Measurements from ENCODE around the gene MRAS.
"Not testable (repeated sequence)": the region's sequence is repeated elsewhere in the genome, so short reads cannot be mapped to it uniquely, and the experiment has no call there.

The MRAS gene

DNA sequence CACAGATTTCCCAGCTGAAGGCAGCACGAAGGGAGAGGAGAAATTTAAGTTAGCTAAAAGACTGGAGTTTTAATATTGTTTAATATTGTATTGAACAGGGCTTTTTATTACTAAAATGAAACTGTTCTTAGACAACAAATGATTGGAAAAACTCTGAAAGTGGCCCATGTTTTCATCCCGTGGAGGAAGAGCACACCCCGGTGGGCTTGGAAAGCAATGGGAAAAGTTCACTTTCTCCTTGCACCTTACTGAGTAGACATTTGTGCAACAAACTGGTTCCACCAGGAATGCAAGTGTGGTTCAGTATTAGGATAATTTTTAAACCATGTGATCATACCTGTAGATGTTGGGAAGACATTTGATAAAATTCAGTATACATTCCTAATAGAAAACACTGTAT lies 77.8 kb downstream of the MRAS start:
- DNase-seq, result no peak

DNA sequence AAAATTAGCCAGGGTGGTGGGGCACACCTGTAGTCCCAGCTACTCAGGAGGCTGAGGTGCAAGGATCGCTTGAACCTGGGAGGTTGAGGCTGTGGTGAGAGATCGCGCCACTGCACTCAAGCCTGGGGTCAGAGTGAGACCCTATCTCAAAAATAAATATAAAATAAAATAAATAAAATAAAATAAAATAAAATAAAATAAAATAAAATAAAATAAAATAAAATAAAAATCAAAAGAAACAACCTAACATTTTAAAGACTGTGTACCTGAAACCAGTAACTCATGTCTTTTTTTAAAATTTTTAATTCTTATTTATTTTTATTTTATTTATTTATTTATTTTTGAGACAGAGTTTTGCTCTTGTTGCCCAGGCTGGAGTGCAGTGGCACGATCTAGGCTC lies 78.4 kb downstream of the MRAS start:
- not testable (repeated sequence) for DNase-seq

DNA sequence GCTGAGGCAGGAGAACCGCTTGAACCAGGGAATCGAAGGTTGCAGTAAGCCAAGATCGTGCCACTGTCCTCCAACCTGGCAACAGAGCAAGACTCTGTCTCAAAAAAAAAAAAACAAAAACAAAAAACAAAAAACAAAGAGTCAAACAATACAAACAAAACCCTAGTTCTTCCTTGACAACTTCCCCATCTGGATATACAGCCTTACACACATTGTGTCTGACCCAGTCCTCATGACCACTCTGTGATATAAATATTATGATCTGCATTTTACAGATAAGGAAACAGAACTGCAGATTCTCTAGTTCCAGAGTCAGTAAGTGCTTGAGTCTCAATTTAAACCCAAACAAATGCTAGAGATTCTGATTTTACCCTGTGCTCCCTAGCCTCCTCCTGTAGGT lies 81.3 kb downstream of the MRAS start:
- no peak for DNase-seq

DNA sequence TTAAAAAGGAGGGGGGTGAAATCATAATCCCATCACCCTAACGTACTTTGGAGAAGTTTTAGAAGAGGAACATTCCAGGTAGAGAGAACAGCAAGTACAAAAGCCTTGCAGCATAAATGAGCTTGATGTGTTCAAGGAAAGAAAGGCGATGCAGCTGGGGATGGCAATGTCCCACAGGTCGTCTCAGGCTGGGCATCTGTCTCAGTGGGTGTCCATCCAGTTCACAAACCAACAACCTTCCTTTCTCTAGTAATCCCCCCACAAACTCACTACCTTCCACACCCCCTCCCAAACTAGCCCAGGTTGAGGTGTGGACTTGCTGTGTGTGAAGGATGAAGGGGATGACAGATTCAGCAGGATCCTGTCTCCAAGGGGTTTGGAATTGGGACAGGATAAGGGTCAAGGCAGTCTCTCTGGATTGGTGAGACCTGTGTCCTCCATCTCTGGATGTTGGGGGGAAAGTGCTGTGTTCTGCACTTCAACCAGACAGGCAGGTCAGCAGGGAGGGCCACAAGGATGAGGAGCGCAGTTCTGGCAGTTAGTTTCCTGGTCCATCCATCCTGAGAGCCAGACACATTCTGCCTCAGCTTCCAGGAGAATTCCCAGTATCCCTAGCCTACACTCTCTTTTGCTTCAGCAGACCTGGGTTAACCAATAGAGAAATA lies 84.3 kb downstream of the MRAS start:
- DNase-seq, result no peak

DNA sequence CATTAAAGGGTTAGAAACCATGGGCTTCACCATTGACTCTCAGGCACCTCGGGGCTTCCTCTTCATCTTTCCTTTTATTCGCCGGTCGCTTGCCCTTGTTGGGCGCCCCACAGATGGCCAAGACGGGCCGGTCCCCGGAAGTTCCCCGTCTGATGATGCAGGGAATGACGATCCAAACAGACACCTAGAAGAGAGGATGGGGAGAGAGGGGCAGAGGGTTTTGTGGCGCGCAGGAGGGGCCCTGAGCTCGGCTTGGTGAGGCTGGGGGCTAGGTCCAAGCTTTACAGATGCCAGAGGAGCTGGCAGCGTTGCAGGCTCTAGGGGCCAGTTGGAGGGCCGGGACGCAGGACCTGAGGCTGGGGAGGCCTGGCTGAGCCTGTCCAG lies 85.5 kb downstream of the MRAS start:
- no peak for DNase-seq

DNA sequence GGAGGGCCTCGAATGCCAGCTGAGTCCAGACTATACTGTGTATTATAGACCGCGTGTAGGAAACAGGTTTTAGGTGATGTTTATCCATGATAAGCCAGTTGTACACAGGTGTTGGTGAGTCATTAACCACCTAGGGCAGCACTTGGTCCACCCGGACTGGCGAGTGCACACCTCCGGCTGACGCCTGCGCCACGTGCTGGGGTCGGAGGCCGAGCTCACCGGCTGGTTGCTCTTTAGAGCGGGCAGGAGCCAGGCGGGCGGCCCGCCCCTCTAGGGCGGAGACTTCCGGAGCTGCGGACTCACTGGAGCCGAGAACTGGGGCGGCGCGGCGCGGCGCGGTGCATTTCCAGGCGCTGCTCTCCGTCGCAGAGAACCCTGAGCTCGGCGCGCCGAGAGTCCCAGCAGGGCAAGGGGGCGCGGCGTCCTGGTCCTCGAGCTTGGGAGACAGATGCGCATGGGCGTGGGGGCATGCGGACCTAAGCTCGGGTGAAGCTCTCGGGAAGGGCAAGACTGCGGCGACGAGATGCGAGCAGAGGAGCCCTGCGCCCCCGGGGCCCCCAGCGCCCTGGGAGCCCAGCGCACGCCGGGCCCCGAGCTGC lies 86.0 kb downstream of the MRAS start, which contains the start of gene ESYT3:
ESYT3 (plus strand) TSS at position 341 of the 599 bp plus-strand sequence; CDS start at position 524, 183 bp downstream.
- peak in 1 of 2 donors; percentile 26 for DNase-seq

DNA sequence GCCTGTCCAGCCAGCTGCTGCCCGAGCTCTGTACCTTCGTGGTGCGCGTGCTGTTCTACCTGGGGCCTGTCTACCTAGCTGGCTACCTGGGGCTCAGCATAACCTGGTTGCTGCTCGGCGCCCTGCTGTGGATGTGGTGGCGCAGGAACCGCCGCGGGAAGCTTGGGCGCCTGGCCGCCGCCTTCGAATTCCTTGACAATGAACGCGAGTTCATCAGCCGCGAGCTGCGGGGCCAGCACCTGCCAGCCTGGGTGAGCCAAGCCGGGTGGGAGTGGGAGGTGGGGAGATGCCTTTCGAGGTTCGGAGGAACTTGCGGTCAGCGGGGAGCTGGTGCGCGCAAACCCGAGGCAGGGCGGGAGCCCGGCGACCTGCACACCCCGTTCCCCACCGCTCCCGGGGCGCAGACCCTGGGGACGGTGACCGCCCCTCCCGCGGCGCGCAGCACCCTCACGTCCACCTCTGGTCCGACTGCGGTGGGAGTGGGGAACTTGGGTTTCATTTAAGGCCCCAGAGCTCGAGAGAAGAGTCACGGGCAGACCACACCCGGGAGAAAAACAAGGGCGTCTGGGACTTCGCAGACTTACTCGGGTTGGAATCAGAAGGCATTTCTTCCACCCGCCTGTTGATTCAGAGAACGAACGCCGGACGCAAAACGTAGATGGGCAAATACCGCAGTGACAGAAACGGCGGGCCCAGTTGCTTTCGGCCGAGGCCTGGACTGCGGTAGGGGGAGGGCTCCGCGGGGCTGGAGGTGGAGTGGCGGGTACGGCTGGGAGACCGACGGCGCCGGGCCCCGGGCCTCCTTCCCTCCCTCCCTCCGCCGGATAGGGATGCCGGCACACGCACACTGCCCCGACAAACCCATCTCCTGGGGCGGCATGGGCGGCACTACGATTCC lies 86.7 kb downstream of the MRAS start:
- no peak for DNase-seq

DNA sequence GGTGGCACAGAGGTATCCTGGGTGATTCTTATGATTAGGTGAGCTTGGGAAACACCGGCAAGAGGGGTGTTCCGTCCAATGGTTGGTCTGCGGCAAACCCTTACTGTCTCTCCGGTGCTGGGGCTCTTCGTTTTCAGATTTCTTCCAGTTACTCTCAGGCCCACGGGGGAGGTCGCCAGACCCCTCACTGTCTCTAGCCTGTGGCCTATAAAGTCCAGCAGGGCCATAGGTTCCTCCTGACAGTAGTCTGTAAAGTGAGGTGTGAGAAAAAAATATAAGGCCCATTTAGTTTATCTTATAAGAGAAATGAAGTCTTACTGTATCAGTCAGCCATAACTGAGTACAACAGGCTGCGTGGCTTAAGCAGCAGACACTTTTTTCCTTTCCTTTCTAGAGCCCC lies 87.5 kb downstream of the MRAS start:
- DNase-seq, result no peak

DNA sequence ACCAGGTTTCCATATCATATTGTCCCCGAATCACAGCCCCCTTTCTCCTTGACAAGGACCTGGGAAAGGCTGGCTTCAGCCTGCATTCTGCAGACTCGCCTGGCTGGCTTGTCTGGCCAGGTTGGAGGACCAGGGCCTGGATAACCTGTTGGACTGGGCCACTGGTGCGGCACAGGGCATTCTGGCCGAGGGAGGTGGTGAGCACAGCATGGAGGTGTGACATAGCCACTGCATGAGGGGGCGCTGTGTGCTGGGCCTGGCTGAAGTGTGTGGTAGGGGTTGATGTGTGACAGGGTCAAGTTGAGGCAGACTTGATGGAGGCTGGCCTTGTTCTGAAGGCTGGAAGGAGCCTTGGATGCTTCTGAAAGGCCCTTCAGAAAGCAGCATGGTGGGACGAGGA lies 88.9 kb downstream of the MRAS start:
- no peak for DNase-seq

DNA sequence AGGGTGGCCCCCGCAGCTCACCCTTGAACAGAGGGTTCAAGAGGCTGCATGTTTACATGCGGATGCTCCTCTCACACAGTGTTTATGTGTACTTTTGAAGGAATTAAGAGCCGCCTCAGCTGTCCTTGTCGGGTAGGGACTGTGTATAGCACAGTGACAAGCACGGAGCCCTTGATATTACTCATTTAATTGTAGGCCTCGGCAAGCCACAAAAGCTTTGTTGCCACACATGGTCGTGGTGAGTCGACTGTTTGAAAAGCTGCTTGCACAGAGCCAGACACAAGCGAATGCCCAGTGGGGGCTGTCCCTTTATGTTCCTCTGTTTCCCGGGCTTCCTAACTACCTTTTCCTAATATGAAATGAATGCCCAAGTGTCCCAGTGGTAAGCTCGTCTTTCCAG lies 90.5 kb downstream of the MRAS start:
- no peak for DNase-seq

DNA sequence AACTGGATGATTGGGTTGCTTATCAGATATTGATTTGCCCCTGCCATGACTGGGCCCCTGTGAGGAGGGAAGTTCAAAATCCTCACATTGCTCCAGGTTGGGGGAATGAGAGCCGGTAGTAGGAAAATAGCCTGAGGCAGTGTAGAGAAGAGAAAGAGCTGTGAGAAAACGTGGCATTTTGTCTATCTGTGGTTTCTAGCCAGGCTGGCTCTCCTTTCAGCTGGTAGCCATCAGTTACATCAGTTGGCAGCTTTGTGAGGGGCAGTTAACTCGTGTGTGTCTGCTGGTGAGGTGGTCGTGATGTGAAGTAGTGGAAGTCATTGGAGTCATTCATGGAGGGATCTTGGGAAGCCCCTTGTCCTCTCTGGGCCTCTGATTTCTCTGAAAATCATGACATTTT lies 91.3 kb downstream of the MRAS start:
- DNase-seq, result no peak

DNA sequence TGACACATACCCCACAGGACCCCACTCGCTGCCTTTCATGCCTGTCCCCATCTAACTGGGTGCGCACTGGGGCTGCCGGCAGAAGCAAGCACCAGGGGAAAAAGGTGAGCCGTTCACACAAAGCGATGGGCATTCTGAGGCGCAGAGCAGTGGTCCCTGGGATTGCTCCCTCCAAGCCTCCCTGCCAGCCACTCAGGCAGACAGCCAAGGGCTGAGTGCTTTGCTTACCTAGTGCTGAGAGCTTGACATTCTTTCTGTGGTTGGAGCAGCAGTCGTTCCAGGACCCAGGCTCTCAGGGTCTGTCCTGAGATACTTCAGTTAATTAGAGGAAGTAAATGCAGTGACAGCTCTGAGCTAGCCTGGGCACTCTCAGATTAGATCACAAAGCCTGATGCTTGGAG lies 91.7 kb downstream of the MRAS start:
- no peak for DNase-seq

DNA sequence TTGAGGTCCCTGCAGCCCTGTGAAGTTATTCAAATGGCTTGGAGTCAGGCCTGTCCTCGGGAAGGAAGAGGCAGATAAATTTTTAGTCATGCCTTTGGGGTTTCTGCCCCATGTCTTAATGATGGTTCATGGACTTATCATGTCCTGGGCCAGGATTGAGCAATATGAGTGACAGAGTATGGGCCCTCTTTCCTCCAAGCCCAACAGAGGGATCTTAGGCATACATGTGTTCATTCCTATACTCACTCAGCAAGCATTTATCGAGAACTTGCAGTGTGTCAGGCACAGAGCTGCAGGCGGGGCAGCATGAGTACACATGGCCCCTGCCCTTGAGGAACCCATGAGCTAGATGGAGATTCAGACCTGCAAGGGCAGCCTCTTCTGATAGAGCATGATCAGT lies 92.2 kb downstream of the MRAS start:
- no peak for DNase-seq

DNA sequence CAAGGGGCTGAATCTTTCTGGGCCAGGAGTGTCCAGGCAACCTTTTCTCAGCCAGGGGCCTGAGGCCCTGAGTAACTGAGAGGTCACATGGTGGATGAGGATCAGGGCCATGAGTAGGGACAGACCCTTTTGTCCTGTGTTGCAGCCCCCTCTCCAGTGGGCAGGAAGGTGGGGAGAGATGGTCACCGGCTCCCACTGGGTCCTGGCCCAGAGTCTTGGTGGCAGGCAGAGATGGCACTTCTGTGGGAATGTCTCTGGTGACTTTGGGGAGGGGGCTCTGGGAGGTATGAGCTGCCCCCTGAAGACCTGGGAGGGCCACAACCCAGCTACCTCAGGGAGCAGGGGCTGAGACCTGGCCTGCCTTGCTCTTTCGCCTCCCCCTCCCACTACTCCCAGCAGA lies 92.9 kb downstream of the MRAS start:
- no peak for DNase-seq

DNA sequence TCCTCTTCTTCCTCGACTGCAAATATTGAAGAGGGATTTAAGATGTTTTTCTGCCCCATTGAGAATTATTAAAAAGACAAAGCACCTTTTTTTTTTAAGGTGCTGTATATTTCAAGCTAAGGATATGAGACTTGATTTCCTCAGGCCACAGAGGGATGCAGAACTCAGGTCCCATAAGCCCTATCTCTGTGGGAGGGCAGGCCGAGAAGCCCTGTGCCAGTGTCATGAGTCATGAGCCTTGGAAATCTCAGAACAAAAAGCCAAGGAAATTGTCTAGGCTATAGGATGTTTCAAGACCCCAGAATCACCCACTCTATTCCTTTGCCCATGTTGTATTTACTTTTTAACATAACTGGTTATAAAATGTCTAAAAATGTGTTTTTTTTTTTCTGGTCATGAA lies 93.4 kb downstream of the MRAS start:
- no peak for DNase-seq

DNA sequence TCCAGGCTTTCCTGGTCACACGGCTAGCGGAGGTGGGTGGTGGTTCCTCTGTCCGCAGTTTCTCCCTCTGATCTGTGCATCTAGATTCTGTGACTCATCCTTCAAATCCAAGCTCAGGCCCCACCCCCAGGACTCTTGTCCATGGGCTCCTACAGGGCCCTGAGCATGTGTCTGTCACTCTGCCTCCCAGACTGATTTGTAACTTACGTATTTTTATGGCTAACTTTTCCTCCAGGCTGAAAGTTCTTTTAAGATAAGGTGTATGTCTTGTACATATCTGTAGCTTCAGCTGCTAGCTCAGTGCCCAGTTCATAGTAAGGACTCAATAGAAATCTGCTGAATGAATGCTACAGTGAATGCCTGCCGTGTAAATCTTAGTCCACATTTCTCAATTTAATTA lies 94.1 kb downstream of the MRAS start:
- DNase-seq, result no peak

DNA sequence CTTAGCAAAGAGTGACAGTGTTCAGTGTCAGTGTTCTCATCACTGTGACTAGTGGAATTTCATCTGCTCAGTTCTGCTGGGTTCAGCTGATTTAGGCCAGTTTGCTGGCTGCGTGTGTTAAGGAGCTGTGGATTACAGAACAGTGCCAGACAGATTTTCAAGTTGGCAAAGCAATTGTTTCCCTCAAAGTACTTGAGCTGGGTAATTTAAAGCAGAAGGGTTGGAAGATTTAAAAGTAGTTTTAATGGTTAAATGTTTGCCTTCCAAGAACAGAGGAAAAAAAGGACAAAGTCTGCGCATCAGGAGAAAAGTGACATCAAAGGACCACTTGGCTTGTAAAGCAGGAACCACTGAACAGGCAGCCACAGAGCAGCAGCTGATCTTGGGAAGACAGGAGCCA lies 94.7 kb downstream of the MRAS start:
- no peak for DNase-seq

DNA sequence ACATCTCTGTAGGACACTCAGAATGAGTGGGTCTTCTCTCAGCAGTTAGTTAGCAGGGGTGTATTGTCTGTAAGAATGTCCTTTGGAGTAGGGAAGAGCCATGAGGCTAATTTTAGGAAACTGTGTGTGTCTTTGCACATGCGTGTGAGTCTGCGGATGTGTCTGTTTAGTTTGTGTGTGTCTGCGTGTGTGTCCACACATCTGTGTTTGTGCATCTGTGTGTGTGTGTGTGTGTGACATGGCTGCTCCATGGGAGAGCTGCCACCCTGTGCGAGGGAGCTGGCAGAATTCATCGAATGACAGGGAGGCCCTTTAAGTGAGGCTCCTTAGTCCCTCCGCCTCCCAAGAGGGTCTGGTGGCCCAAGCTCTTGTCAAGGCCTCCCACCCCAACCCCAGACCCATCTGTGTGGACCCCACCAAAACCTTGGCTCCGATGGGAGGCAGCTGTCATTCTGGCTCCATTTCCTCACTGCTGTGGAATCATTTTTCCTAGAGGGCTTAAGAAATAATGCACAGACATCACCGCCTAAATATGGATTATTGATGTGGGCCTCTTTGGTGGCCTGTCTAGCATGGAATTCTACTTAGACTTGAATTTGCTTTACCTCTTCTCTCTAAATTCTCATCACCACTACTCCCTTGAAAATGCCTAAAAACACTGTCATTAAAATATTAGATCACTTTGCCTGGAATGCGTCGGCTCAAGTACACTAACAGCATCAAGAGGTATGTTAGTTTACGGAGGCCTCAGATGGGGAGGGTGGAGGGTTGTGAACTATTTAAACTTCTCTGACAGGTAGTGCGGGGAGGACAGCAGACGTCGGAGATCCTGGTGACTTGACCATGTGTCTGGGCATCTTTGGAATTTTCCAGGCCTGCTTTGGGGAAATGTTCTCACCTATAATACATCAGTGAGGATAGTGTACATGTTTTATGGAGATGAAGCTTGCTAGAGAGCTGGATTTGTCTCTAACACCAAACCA lies 95.4 kb downstream of the MRAS start:
- no peak for DNase-seq

DNA sequence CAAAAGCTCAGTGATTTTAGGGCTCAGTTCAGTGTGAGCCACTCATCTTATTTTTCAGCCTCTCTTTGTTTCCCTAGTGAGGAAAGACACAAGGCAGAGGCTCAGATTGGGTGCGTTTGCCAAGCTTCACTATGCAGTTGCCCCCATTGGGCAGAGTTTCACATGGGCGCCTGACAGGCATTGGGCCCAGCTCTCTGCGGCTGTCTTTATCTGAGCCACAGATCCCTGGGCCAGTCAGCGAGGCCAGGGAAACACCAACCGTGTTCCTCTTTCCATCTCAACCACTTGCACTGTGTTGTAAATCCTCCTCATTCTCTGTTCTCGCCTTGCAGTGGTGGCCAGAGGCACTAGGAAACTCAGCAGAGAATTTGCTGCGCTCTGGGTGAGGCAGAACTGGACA lies 96.9 kb downstream of the MRAS start:
- no peak for DNase-seq

DNA sequence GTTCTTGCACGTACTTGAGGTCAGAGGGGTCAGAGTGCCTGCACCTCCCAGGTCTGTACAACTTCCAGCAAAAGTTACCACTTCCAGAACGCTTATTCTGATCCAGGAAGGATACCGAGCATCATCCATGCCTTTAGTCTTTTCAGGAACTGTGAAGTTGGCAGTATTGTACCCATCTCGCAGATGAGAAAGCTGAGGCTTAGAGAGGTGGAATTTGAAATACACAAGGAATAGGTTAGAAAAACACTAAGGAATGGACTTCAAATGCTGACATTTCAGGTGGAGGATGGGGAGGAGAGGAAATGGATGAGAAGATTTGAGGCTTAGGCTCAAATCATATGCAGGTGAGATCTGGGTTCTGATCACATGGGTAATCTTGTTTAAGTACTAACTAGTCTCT lies 97.3 kb downstream of the MRAS start:
- no peak for DNase-seq

DNA sequence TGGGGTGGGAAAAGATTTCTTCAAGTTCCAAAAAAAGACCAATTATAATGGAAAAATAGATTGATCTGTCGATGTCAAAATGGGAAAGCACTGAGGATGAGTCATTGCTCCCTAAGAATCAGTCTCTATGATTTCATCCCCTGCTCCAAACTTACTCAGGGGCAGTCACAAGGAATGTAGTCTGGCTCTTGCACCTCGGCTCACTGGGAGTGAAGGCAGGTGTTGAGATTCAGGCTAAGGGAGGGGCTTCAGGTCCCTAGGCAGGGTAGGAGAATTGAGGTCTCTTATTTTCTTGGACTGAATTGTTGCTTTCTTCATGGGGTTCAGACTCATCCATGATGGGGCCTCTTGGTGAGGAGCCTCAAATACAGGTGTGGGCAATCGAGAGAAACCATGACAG lies 100.3 kb downstream of the MRAS start:
- no peak for DNase-seq

DNA sequence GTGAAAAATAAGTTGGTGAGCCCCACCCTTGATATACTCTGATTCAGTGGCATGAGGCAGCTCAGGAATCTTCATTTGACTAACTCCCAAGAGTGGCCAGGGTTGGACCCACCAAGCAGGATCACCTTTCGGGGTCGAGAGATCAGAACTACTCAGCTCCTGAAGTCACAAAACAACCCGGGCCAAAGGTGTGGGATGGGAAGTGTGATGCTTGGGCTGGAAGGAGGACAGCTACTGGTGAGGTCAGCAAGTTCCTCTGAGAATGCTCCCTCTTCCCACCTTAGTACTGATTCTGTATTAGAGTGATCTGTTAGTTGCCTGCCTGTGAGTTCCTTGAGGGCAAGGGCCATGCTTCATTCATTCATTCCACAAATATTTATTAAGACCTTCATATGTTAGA lies 101.1 kb downstream of the MRAS start:
- no peak for DNase-seq

DNA sequence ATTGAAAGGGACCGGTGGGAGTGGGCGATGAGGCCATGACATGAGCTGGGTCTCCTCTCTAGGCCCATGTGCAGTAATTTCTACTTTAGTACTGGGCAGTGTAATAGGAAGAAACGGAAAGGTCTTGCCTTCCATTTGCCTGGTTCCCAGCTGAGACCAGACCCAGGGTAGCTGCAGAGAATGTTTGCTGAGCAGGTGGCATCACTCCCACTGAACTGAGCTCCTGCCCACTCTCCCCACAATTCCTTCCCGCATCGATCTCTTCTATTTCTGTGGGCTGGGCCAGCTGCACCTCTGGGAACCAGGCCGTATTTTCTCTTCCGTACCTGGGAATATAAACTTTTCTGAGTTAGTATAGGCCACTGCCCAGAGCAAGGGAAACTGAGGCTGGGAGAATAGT lies 101.8 kb downstream of the MRAS start:
- no peak for DNase-seq

Measured in hippocampal formation (tissue), 2 donors.